Muscle of leg (tissue), 11 donors: ENCODE measurements around the gene UQCC2. TPM values are rescaled to one million over a fixed set of nuclear protein-coding genes. Genes with fewer than 3 reads are reported as not detected.

Experiments used
- DNase-seq: peaks from one replicate; pipeline ENCODE4 v3.0.0; 2013
- H3K27ac ChIP-seq: one replicate; pipeline ENCODE4 v1.5.1; 2013; ENCODE audit warnings: mild to moderate bottlenecking, low read length, control low read depth
- H3K27me3 ChIP-seq: one replicate; pipeline ENCODE4 v1.6.1; 2013; ENCODE audit warnings: low read length; ENCODE audit not compliant: control insufficient read depth, insufficient read depth
- H3K36me3 ChIP-seq: one replicate; pipeline ENCODE4 v1.6.1; 2013; ENCODE audit warnings: low read length; ENCODE audit not compliant: control insufficient read depth, insufficient read depth
- H3K4me1 ChIP-seq: one replicate; pipeline ENCODE4 v1.6.1; 2013; ENCODE audit warnings: low read length; ENCODE audit not compliant: control insufficient read depth, insufficient read depth
- H3K4me3 ChIP-seq: one replicate; pipeline ENCODE4 v1.5.1; 2013; ENCODE audit warnings: low read length, control low read depth
- H3K9me3 ChIP-seq: replicated peaks from 2 replicates; pipeline ENCODE4 v1.6.1; 2013; ENCODE audit warnings: low read depth, low read length; ENCODE audit not compliant: control insufficient read depth
- WGBS: methylation state at CpG from one replicate; pipeline ENCODE4 v1.1.5; 2013; ENCODE audit warnings: missing lambda C conversion rate; ENCODE audit not compliant: insufficient coverage; 5-methylcytosine and 5-hydroxymethylcytosine counted together
- polyA plus RNA-seq, 8 donors: library from polyadenylated mRNA; unstranded; fragments of 120-200 nt; gene quantifications; one replicate each; pipeline versions ENCODE4 v1.2.1 to v1.2.3, GENCODE V29; 2013; ENCODE audit warnings: inconsistent platforms in 1 of 8, low replicate concordance in 1 of 8; ENCODE audit not compliant: insufficient read length in 8 of 8, insufficient read depth in 1 of 8
- total RNA-seq: library from RNA; stranded (reverse); fragments of 120-200 nt; gene quantifications from one replicate; pipeline ENCODE4 v1.2.4, GENCODE V29; 2013

Gene UQCC2
- total and polyA plus RNA-seq, 9 donors = 60.6 to 99.9 (median 74.8) TPM

DNA sequence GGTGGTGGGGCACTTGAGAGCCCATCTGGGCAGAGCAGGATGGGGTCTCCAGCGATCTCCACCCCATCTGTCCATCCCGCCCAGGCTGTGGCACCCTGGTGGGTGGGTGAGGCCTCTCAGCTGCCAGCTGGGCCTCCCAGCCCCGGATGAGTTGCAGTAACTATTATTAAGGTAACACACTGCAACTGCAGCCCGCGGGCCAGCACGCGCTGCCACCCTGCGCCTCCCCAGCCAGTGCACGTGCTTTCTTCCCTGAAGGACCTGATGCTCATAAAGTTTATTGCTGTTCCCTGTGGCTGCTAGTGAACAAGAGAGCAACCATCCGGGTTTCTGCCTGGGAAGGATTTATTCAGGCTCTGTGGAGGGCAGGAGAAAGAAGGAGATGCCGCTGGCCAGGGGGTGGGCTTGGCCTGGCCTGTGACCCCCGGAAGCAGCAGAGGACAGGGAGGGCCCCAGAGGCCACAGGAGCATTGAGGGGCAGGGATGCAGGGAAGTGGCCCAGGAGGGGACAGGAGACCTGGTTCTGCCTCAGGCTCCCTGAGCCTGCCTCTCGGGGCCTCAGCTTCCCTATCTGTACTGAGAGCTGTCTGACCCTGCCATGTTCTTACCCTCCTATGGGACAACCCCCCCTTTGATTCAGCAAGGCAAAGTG lies 33.5 kb upstream of the UQCC2 start:
- 35% methylated on average over 10 of the region's 13 CpGs for WGBS
- DNase-seq = peak; percentile 41
- Histone ChIP-seq H3K27ac (peak overlapping the region; percentile 96), H3K4me3 (peak overlapping the region; percentile 69), H3K4me1 (peaks cover 68% of the 10 kb centered on the region), H3K9me3 (no peaks in the 10 kb centered on the region), H3K36me3 (no peaks in the 10 kb centered on the region), H3K27me3 (peaks cover 6% of the 10 kb centered on the region)

DNA sequence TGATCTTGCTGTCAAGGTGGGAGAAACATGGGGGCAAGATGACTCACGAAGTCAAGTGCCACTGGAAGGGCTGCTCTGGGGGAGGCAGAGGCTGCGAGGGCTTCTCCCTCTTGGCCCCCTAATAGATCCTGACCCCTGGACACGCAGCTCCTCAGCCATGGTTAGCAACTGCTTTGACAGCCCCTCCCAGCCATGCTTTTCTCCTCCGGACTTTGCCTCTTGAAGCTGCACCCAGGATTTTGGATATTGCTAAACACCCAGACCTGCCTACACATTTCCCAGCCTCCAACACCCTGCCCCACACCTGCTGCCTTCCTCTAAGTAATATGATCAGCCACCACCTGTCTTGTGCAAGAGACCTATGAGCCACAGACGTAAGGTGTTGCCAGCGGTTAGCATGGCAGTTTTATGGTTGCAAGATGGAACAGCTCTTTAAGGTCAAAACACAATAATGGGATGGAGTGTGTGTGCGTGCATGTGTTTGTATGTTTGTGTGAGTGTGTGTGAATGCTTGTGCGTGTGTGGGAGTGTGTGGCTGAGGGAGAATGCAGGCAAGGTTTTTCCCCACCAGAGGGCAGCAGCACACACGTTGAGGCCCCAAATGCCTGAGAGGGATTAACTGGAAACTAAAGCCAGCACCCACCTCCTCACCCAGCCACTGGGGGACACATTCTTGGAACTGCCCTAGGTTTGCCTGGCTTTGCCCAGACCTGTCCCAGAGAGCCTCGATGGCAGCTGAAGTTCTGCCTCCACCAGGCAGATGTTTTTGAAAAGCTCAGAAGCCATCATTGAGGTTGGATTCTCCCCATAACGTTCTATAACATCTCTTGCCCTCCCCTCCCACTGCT lies 32.7 kb upstream of the UQCC2 start:
- Histone ChIP-seq H3K27ac (peak overlapping the region; percentile 96), H3K9me3 (no peaks in the 10 kb centered on the region), H3K27me3 (peaks cover 6% of the 10 kb centered on the region), H3K36me3 (peaks cover 2% of the 10 kb centered on the region), H3K4me3 (peak overlapping the region; percentile 14), H3K4me1 (peaks cover 68% of the 10 kb centered on the region)
- 24% methylated on average over 6 of the region's 11 CpGs for WGBS
- peak; percentile 76 for DNase-seq

DNA sequence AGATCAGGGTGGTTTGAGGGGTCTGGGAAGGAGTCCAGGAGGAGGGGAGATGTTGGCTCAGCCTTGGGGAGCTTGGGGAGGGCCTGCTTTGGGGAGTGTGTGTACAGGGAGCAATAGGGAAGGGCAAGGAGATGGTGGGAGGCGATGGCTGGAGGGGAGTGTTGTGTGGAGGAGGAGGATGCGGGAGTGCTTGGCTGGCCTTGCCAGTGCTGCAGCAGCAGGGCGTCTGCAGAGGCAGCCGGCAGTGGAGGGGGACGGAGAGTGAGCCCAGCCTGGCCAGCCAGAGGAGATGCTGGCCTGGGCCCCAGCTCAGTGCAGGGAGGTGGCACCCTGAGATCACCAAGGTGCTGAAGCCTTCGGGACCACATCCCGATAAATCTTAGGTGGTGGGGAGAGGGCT lies 31.3 kb upstream of the UQCC2 start:
- no peaks in the 10 kb centered on the region for H3K9me3 ChIP-seq
- H3K4me1 ChIP-seq = peaks cover 57% of the 10 kb centered on the region
- no peak overlapping the region for H3K4me3 ChIP-seq
- no peak for DNase-seq
- H3K36me3 ChIP-seq = peaks cover 10% of the 10 kb centered on the region
- WGBS = 43% methylated on average over 5 of the region's 7 CpGs
- peaks cover 6% of the 10 kb centered on the region for H3K27me3 ChIP-seq
- no peak overlapping the region for H3K27ac ChIP-seq

DNA sequence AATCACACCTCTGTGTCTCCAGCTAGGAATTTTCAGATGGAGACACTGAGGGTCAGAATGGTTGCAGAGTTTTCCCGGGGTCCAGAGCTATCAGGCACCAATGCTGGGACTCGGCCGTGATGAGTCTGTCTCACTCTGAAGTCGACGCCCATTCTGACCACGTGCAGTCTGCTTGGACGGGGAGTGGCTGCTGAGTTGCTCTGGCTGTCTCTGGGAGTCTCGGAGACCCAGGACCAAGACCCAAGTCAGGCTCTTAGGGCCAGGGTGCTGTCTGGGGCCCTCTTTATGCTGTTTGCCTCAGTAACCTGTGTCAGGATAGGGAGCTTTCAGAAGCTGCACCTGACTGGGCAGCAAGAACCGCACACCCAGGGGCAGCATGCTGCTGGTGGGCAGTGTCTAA lies 30.6 kb upstream of the UQCC2 start:
- H3K4me3 ChIP-seq = no peak overlapping the region
- no peaks in the 10 kb centered on the region for H3K9me3 ChIP-seq
- H3K4me1 ChIP-seq = peaks cover 56% of the 10 kb centered on the region
- no peak overlapping the region for H3K27ac ChIP-seq
- H3K36me3 ChIP-seq = peaks cover 10% of the 10 kb centered on the region
- H3K27me3 ChIP-seq = peaks cover 6% of the 10 kb centered on the region
- 40% methylated on average over 9 of the region's 9 CpGs for WGBS
- DNase-seq = no peak

DNA sequence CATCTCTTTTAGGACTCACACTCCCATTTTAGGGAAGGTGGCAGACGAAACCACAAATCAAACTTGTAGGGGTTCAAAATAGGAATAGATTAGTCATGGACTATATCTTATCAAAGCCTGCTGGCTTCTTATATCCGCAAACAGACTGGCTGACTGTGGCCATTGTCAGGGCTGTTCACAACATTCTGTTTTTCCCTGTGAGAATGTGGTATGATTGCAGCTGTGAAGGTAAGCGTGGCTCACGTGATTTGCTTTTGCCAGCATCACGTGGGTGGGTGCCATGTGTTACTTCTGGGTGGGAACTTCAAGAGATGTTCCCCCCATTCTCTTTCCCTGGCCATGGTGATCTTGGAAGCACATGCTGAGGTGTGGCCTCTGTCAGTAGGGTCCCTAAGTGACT lies 29.3 kb upstream of the UQCC2 start:
- H3K27me3 ChIP-seq = peaks cover 6% of the 10 kb centered on the region
- no peak for DNase-seq
- H3K4me3 ChIP-seq = no peak overlapping the region
- H3K9me3 ChIP-seq = no peaks in the 10 kb centered on the region
- 100% methylated on average over 1 of the region's 5 CpGs for WGBS
- H3K36me3 ChIP-seq = peaks cover 15% of the 10 kb centered on the region
- H3K4me1 ChIP-seq = peaks cover 49% of the 10 kb centered on the region
- H3K27ac ChIP-seq = no peak overlapping the region

DNA sequence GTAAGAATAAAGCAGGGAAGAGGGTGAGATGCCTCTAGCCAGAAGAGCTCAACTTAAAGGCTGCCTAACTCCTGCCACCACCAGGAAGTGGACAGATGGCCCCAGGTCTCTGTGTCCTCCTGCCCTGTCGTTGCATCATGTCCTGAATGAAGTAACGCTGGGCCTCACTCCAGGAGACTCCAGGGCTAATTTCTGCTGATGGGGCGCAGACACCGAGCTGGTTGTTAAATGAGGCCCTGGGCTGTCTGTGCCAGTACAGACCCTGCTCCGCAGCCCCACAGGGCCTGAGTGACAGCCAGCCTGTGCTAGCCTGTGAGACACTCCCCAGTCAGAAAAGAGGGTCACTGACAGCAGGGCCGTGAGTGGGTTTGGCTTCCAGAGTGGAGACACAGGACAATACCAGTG lies 28.7 kb upstream of the UQCC2 start:
- peaks cover 43% of the 10 kb centered on the region for H3K4me1 ChIP-seq
- H3K27ac ChIP-seq = no peak overlapping the region
- no peaks in the 10 kb centered on the region for H3K9me3 ChIP-seq
- 63% methylated on average over 6 of the region's 6 CpGs for WGBS
- peaks cover 6% of the 10 kb centered on the region for H3K27me3 ChIP-seq
- DNase-seq = no peak
- H3K4me3 ChIP-seq = no peak overlapping the region
- peaks cover 20% of the 10 kb centered on the region for H3K36me3 ChIP-seq

DNA sequence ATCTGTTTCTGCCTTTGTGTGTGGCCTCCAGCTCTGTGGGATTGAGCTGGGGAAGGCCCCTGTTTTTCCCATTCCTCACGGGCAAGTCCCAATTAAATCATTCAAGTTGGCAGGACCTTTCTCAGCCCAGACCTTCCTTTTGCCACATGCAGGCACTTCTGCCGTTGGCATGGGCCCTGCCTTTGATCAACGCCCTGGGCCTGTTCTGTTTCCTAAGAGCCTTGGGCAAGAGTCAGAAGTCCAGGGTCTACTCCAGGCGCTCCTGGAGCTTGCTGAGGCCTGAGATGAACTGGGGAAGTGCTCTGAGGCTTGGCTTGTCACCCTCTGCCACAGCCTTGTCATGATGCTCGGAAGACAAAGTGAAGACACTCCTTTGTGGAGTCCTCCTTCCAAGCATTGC lies 28.1 kb upstream of the UQCC2 start:
- no peak overlapping the region for H3K27ac ChIP-seq
- H3K4me3 ChIP-seq = no peak overlapping the region
- H3K27me3 ChIP-seq = peaks cover 6% of the 10 kb centered on the region
- 75% methylated on average over 4 of the region's 5 CpGs for WGBS
- no peaks in the 10 kb centered on the region for H3K9me3 ChIP-seq
- no peak for DNase-seq
- H3K4me1 ChIP-seq = peaks cover 38% of the 10 kb centered on the region
- H3K36me3 ChIP-seq = peaks cover 27% of the 10 kb centered on the region

DNA sequence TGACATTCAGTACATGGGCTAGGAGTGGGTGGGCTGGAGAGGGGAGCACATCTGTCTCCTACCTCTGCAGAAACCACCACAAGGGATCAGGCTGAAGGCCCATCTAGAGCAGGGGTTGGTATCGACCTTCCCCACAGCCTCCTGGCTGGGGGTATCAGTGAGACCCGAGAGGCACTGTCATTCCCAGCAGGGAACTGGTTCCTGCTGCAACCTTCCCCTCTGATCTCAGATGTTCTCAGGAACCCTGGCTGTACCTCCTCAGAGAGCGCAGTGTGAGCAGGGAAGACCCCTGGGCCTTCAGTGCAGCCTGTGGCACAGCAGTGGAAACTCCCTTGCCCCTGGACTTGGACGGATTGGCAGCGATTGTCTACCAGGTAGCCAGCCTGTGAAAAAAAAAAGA lies 27.4 kb upstream of the UQCC2 start:
- Histone ChIP-seq H3K4me1 (peaks cover 32% of the 10 kb centered on the region), H3K27ac (no peak overlapping the region), H3K27me3 (peaks cover 6% of the 10 kb centered on the region), H3K4me3 (no peak overlapping the region), H3K36me3 (peaks cover 32% of the 10 kb centered on the region), H3K9me3 (no peaks in the 10 kb centered on the region)
- 79% methylated on average over 4 of the region's 5 CpGs for WGBS
- no peak for DNase-seq

DNA sequence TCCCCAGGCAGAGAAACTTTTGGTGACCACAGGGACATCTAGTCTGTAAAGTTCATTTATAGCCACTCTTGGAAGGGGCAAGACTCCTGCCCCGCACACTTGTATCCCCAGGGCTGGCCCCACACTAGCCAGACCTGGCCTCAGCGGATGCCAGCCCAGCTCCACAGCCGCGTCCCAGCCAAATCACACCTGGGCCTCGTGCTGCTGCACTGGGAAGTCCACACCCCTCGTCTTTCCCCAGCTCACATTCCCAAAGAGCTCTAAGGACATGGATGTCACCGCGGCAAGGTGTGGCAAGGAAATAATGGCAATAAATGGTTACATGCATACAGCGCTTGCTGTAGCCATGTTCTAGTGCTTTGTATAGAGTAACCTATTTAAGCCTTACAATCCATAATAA lies 26.7 kb upstream of the UQCC2 start:
- Histone ChIP-seq H3K4me3 (no peak overlapping the region), H3K4me1 (peaks cover 28% of the 10 kb centered on the region), H3K9me3 (no peaks in the 10 kb centered on the region), H3K27ac (no peak overlapping the region), H3K27me3 (peaks cover 6% of the 10 kb centered on the region), H3K36me3 (peaks cover 37% of the 10 kb centered on the region)
- no peak for DNase-seq
- WGBS = 65% methylated on average over 5 of the region's 9 CpGs

DNA sequence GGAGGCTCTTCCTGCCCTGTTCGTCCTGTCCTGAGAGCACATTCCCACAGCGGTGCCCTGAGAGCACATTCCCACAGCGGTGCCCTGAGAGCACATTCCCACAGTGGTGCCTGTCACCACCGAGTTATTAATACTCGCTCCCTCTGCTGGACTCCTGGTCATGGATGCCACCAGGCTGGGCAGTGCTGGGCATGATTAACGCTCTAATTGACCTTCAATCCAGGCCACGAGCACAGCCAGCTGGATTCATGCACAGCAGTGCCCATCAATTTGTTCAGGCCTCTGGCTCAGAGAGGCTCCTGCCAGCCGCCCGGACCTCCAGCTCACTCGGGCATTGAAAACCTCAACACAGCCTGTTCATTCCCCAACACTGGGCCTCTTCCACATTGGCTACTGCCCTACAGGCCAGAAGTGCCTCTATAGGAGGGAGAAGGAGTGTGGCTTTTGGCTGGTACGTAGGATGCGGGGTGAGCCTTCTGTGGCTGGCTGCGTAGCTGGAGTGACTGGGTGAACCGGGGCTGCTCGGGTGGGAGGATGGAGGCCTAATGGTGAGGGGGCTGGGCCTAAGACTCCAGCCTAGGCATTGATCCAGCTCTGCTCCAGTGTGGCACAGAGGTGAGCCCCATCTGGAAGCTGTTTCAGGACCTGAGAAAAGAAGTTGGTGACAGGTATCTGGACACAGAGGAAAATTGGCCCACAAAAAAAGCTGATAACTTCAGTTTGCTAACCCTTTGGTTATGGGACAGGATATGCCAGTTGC lies 25.9 kb upstream of the UQCC2 start:
- H3K9me3 ChIP-seq = no peaks in the 10 kb centered on the region
- peaks cover 2% of the 10 kb centered on the region for H3K27me3 ChIP-seq
- WGBS = 72% methylated on average over 12 of the region's 15 CpGs
- H3K27ac ChIP-seq = peak overlapping the region; percentile 35
- H3K4me3 ChIP-seq = no peak overlapping the region
- peaks cover 22% of the 10 kb centered on the region for H3K4me1 ChIP-seq
- peak; percentile 60 for DNase-seq
- H3K36me3 ChIP-seq = peaks cover 44% of the 10 kb centered on the region
